NB4 (cell line): ENCODE results near the gene CCDC27.

Source experiments
- POLR2A ChIP-seq: IDR thresholded peaks from 2 replicates; pipeline ENCODE4 v1.6.1; 2011; ENCODE audit warnings: mild to moderate bottlenecking; ENCODE audit not compliant: insufficient read length; ENCODE audit errors: extremely low read depth
- TF ChIP-seq, protein P1 (sequence below): IDR thresholded peaks from one replicate; pipeline ENCODE4 v1.5.1; 2012; ENCODE audit warnings: low read depth, low read length

DNA sequence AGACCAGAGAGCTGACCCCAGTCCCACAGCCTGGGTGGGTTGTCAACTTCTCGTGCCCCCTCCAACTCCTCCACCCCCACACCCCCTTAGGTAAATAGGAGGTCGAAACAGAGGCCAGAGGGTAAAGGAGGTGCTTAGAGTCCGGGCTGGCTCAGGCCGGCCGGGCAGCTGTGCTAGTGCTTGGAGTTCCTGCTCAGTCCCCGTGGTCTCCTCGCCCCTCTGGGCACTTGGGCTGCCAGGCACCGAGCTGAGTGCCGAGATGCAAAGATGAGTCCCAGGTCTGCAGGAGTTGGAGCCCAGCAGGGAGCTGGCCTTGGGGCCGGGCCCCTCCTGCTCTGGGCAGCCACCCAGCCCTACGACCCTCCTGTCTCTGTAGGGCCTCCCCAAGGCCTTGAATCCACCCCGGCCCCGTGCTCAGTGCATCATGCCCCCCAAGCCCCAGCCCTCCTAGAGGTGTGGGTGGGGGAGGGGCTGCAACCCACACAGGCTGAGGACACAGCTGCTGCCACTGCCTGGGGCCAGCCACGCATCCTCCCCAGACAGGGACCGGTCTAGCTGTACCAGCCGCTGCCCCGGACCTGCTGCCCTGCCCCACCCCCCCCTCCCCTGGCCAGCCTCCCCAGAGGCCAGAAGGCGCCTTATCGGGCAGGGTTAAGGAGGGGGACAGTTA lies 22.2 kb downstream of the CCDC27 start:
- TF ChIP-seq POLR2A = no peak
- TF ChIP-seq, protein P1, sequence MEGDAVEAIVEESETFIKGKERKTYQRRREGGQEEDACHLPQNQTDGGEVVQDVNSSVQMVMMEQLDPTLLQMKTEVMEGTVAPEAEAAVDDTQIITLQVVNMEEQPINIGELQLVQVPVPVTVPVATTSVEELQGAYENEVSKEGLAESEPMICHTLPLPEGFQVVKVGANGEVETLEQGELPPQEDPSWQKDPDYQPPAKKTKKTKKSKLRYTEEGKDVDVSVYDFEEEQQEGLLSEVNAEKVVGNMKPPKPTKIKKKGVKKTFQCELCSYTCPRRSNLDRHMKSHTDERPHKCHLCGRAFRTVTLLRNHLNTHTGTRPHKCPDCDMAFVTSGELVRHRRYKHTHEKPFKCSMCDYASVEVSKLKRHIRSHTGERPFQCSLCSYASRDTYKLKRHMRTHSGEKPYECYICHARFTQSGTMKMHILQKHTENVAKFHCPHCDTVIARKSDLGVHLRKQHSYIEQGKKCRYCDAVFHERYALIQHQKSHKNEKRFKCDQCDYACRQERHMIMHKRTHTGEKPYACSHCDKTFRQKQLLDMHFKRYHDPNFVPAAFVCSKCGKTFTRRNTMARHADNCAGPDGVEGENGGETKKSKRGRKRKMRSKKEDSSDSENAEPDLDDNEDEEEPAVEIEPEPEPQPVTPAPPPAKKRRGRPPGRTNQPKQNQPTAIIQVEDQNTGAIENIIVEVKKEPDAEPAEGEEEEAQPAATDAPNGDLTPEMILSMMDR = no peak
